HL-60 (cell line): ENCODE results near the gene ZBTB40.

Source experiments
- POLR2AphosphoS5 ChIP-seq: IDR thresholded peaks from 2 replicates; pipeline ENCODE4 v1.6.1; 2012; ENCODE audit warnings: low read depth
- TF ChIP-seq, protein P1 (sequence below): IDR thresholded peaks from 2 replicates; pipeline ENCODE4 v1.6.1; 2012; ENCODE audit warnings: low read depth; ENCODE audit not compliant: insufficient replicate concordance

DNA sequence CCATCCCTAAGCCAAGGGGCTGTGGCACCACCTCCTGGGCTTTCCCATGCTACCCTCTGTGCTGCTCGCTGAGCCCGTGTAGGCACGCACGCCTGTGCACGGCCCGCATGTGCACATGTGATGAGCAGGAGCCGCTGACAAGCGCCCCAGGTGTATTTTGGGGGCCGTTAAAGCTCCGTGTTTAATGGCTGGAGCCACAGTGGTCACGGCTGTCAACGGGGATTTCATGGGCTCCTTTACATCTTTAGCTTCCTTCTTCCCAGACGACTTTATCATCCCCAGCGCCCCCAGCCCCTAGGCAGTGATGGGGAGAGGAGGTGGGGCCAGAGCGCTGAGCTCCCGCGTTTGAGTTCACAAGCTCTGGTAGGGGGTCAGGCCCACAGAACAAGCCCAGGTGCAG lies 99.9 kb downstream of the ZBTB40 start:
- no peak for TF ChIP-seq POLR2AphosphoS5
- TF ChIP-seq, protein P1, sequence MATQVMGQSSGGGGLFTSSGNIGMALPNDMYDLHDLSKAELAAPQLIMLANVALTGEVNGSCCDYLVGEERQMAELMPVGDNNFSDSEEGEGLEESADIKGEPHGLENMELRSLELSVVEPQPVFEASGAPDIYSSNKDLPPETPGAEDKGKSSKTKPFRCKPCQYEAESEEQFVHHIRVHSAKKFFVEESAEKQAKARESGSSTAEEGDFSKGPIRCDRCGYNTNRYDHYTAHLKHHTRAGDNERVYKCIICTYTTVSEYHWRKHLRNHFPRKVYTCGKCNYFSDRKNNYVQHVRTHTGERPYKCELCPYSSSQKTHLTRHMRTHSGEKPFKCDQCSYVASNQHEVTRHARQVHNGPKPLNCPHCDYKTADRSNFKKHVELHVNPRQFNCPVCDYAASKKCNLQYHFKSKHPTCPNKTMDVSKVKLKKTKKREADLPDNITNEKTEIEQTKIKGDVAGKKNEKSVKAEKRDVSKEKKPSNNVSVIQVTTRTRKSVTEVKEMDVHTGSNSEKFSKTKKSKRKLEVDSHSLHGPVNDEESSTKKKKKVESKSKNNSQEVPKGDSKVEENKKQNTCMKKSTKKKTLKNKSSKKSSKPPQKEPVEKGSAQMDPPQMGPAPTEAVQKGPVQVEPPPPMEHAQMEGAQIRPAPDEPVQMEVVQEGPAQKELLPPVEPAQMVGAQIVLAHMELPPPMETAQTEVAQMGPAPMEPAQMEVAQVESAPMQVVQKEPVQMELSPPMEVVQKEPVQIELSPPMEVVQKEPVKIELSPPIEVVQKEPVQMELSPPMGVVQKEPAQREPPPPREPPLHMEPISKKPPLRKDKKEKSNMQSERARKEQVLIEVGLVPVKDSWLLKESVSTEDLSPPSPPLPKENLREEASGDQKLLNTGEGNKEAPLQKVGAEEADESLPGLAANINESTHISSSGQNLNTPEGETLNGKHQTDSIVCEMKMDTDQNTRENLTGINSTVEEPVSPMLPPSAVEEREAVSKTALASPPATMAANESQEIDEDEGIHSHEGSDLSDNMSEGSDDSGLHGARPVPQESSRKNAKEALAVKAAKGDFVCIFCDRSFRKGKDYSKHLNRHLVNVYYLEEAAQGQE, result no peak
